HepG2 (cell line): ENCODE results near the gene RNF8. TPM values are rescaled to one million over a fixed set of nuclear protein-coding genes. Genes with fewer than 3 reads are reported as not detected.

Experiments
- BCL6 ChIP-seq: IDR thresholded peaks from 2 replicates; pipeline ENCODE4 v1.6.1; 2016; ENCODE audit warnings: missing genetic modification reagents, missing compliant biosample characterization
- CBFB ChIP-seq: sonication (generic); formaldehyde crosslinking; IDR thresholded peaks from 2 replicates; pipeline ENCODE4 v1.4.0; 2020; ENCODE audit warnings: missing genetic modification reagents
- CREB1 ChIP-seq, 2 experiments: fragments of 450-650 bp in 1 of 2; IDR thresholded peaks; 2 replicates each; pipeline ENCODE4 v1.6.1; 2016 to 2017; ENCODE audit warnings: control low read depth in 1 of 2, mild to moderate bottlenecking in 1 of 2, missing compliant biosample characterization in 1 of 2, missing genetic modification characterization in 1 of 2
- FOSL2 ChIP-seq: sonication (generic); formaldehyde crosslinking; IDR thresholded peaks from 2 replicates; pipeline ENCODE4 v1.4.0; 2020; ENCODE audit warnings: missing genetic modification reagents
- HMGA1 ChIP-seq: sonication (generic); formaldehyde crosslinking; conservative IDR thresholded peaks from 2 replicates; pipeline ENCODE4 v1.4.0; 2020; ENCODE audit warnings: missing genetic modification reagents
- LCORL ChIP-seq, 2 experiments: fragments of 450-650 bp in 1 of 2; sonication (generic) in 1 of 2; formaldehyde crosslinking in 1 of 2; IDR thresholded peaks; 2 replicates each; pipeline versions ENCODE4 v1.5.0 to v1.6.1; 2017 to 2020; ENCODE audit warnings: antibody characterized with exemption in 1 of 2, missing genetic modification reagents in 1 of 2
- MIER2 ChIP-seq: IDR thresholded peaks from 2 replicates; pipeline ENCODE4 v1.6.1; 2016; ENCODE audit warnings: missing biosample characterization, missing genetic modification reagents
- NFKB2 ChIP-seq: sonication (generic); formaldehyde crosslinking; IDR thresholded peaks from 2 replicates; pipeline ENCODE4 v1.4.0; 2020; ENCODE audit warnings: missing genetic modification reagents, borderline replicate concordance
- PITX1 ChIP-seq: sonication (generic); formaldehyde crosslinking; IDR thresholded peaks from 2 replicates; pipeline ENCODE4 v1.5.1; 2020; ENCODE audit warnings: mild to moderate bottlenecking, missing genetic modification reagents
- REPIN1 ChIP-seq: sonication (generic); formaldehyde crosslinking; IDR thresholded peaks from 2 replicates; pipeline ENCODE4 v1.8.0; 2022; ENCODE audit warnings: missing genetic modification reagents, low read depth, mild to moderate bottlenecking, borderline replicate concordance
- SRY ChIP-seq: sonication (generic); formaldehyde crosslinking; IDR thresholded peaks from 2 replicates; pipeline ENCODE4 v1.8.0; 2022; ENCODE audit warnings: mild to moderate bottlenecking, missing genetic modification reagents
- TBX3 ChIP-seq: fragments of 450-650 bp; IDR thresholded peaks from 2 replicates; pipeline ENCODE4 v1.6.1; 2017; ENCODE audit warnings: antibody characterized with exemption, mild to moderate bottlenecking, inconsistent platforms, borderline replicate concordance
- XRCC5 ChIP-seq: fragments of 200-400 bp; formaldehyde crosslinking; optimal IDR thresholded peaks from 2 replicates; pipeline ENCODE3; 2017; ENCODE audit warnings: mild to moderate bottlenecking, low read length
- ZNF343 ChIP-seq: sonication (generic); formaldehyde crosslinking; IDR thresholded peaks from 2 replicates; pipeline ENCODE4 v1.4.0; 2020; ENCODE audit warnings: mild to moderate bottlenecking, missing genetic modification reagents
- ZNF749 ChIP-seq: sonication (generic); formaldehyde crosslinking; IDR thresholded peaks from 2 replicates; pipeline ENCODE4 v1.8.0; 2022; ENCODE audit warnings: mild to moderate bottlenecking, missing genetic modification reagents, moderate library complexity, borderline replicate concordance
- polyA plus RNA-seq, 8 experiments: library from polyadenylated mRNA; depleted of rRNA in 3 of 8; stranded (reverse) in 7 of 8; unstranded in 1 of 8; fragments of >200 nt; fragmentation: Illumina TruSeq in 4 of 8; extraction: Trizol in 4 of 8; gene quantifications; 2 replicates each; pipeline versions ENCODE4 v1.2.1 to v1.2.3, GENCODE V29; 2011 to 2016; ENCODE audit warnings: low read depth in 4 of 8, missing spikeins in 1 of 8, mixed read lengths in 1 of 8; ENCODE audit not compliant: insufficient read depth in 1 of 8
- total RNA-seq, 5 experiments: library from RNA; depleted of rRNA; stranded (reverse); fragments of >200 nt; fragmentation: Illumina TruSeq; extraction: Trizol; gene quantifications; 2 replicates each; pipeline ENCODE4 v1.2.3, GENCODE V29; 2016; ENCODE audit warnings: low read depth in 1 of 5
- TF ChIP-seq, protein P1 (sequence below): sonication (generic); formaldehyde crosslinking; IDR thresholded peaks from 2 replicates; pipeline ENCODE4 v1.4.0; 2020; ENCODE audit warnings: missing genetic modification reagents, borderline replicate concordance
- TF ChIP-seq, protein P2 (sequence below): sonication (generic); formaldehyde crosslinking; IDR thresholded peaks from 2 replicates; pipeline ENCODE4 v1.4.0; 2020; ENCODE audit warnings: mild to moderate bottlenecking, low read depth, missing genetic modification reagents
- TF ChIP-seq, protein P3 (sequence below): sonication (generic); formaldehyde crosslinking; IDR thresholded peaks from 2 replicates; pipeline ENCODE4 v1.4.0; 2020; ENCODE audit warnings: missing genetic modification reagents
- TF ChIP-seq, protein P4 (sequence below): conservative IDR thresholded peaks from 2 replicates; pipeline ENCODE4 v1.6.1; 2018; ENCODE audit warnings: missing genetic modification reagents
- TF ChIP-seq, protein P5 (sequence below): sonication (generic); formaldehyde crosslinking; IDR thresholded peaks from 2 replicates; pipeline ENCODE4 v1.4.0; 2020; ENCODE audit warnings: missing genetic modification reagents, borderline replicate concordance

The RNF8 gene
- total and polyA plus RNA-seq, 2 of the 13 experiments (the other 11 are each of a cell fraction or from before 2014, with no cell fraction given): 21.8 to 47.6 TPM

DNA sequence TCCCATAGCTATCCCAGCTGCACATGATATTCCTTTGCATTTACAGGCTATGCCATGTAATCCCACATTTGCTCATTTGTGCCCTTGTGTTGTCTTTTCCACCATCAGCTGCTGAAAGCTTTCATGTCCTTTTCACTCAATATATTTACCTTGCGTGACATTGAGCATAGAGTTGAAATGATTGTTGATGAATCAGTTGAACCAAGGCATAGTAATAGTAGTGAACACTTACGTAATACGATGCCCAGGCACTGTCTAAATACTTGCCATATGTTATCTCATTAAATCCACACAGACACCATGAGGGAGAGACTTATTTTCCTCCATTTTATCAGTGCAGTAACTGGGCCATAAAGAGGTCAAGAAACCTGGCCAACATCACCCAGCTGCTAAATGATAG lies 13.1 kb downstream of the RNF8 start (continued):
- TF ChIP-seq, protein P1, sequence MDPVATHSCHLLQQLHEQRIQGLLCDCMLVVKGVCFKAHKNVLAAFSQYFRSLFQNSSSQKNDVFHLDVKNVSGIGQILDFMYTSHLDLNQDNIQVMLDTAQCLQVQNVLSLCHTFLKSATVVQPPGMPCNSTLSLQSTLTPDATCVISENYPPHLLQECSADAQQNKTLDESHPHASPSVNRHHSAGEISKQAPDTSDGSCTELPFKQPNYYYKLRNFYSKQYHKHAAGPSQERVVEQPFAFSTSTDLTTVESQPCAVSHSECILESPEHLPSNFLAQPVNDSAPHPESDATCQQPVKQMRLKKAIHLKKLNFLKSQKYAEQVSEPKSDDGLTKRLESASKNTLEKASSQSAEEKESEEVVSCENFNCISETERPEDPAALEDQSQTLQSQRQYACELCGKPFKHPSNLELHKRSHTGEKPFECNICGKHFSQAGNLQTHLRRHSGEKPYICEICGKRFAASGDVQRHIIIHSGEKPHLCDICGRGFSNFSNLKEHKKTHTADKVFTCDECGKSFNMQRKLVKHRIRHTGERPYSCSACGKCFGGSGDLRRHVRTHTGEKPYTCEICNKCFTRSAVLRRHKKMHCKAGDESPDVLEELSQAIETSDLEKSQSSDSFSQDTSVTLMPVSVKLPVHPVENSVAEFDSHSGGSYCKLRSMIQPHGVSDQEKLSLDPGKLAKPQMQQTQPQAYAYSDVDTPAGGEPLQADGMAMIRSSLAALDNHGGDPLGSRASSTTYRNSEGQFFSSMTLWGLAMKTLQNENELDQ (CRISPR knock-in tag): no peak
- TF ChIP-seq CREB1 (IDR thresholded peaks at IDR 0.05) (no peak), CREB1 (CRISPR knock-in tag; IDR thresholded peaks at IDR 0.05) (peak; percentile 30; the same call in 1 of the 2 replicates), PITX1 (no peak), CBFB (no peak), BCL6 (peak; percentile 61; the same call in 1 of the 2 replicates), XRCC5 (no peak), SRY (CRISPR knock-in tag) (no peak), LCORL (IDR thresholded peaks at IDR 0.05) (no peak), LCORL (CRISPR knock-in tag; IDR thresholded peaks at IDR 0.05) (no peak; the same call in 1 of the 2 replicates), NFKB2 (CRISPR knock-in tag) (no peak), TBX3 (no peak), ZNF749 (CRISPR knock-in tag) (no peak), MIER2 (CRISPR knock-in tag) (no peak), FOSL2 (peak; percentile 72; the same call in 1 of the 2 replicates), REPIN1 (CRISPR knock-in tag) (no peak), ZNF343 (CRISPR knock-in tag) (no peak), HMGA1 (CRISPR knock-in tag) (no peak)
- TF ChIP-seq, protein P2, sequence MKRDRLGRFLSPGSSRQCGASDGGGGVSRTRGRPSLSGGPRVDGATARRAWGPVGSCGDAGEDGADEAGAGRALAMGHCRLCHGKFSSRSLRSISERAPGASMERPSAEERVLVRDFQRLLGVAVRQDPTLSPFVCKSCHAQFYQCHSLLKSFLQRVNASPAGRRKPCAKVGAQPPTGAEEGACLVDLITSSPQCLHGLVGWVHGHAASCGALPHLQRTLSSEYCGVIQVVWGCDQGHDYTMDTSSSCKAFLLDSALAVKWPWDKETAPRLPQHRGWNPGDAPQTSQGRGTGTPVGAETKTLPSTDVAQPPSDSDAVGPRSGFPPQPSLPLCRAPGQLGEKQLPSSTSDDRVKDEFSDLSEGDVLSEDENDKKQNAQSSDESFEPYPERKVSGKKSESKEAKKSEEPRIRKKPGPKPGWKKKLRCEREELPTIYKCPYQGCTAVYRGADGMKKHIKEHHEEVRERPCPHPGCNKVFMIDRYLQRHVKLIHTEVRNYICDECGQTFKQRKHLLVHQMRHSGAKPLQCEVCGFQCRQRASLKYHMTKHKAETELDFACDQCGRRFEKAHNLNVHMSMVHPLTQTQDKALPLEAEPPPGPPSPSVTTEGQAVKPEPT (CRISPR knock-in tag): no peak
- TF ChIP-seq, protein P3, sequence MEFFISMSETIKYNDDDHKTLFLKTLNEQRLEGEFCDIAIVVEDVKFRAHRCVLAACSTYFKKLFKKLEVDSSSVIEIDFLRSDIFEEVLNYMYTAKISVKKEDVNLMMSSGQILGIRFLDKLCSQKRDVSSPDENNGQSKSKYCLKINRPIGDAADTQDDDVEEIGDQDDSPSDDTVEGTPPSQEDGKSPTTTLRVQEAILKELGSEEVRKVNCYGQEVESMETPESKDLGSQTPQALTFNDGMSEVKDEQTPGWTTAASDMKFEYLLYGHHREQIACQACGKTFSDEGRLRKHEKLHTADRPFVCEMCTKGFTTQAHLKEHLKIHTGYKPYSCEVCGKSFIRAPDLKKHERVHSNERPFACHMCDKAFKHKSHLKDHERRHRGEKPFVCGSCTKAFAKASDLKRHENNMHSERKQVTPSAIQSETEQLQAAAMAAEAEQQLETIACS (CRISPR knock-in tag): no peak
- TF ChIP-seq, protein P4, sequence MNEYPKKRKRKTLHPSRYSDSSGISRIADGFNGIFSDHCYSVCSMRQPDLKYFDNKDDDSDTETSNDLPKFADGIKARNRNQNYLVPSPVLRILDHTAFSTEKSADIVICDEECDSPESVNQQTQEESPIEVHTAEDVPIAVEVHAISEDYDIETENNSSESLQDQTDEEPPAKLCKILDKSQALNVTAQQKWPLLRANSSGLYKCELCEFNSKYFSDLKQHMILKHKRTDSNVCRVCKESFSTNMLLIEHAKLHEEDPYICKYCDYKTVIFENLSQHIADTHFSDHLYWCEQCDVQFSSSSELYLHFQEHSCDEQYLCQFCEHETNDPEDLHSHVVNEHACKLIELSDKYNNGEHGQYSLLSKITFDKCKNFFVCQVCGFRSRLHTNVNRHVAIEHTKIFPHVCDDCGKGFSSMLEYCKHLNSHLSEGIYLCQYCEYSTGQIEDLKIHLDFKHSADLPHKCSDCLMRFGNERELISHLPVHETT: no peak
- TF ChIP-seq, protein P5, sequence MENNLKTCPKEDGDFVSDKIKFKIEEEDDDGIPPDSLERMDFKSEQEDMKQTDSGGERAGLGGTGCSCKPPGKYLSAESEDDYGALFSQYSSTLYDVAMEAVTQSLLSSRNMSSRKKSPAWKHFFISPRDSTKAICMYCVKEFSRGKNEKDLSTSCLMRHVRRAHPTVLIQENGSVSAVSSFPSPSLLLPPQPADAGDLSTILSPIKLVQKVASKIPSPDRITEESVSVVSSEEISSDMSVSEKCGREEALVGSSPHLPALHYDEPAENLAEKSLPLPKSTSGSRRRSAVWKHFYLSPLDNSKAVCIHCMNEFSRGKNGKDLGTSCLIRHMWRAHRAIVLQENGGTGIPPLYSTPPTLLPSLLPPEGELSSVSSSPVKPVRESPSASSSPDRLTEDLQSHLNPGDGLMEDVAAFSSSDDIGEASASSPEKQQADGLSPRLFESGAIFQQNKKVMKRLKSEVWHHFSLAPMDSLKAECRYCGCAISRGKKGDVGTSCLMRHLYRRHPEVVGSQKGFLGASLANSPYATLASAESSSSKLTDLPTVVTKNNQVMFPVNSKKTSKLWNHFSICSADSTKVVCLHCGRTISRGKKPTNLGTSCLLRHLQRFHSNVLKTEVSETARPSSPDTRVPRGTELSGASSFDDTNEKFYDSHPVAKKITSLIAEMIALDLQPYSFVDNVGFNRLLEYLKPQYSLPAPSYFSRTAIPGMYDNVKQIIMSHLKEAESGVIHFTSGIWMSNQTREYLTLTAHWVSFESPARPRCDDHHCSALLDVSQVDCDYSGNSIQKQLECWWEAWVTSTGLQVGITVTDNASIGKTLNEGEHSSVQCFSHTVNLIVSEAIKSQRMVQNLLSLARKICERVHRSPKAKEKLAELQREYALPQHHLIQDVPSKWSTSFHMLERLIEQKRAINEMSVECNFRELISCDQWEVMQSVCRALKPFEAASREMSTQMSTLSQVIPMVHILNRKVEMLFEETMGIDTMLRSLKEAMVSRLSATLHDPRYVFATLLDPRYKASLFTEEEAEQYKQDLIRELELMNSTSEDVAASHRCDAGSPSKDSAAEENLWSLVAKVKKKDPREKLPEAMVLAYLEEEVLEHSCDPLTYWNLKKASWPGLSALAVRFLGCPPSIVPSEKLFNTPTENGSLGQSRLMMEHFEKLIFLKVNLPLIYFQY (CRISPR knock-in tag): no peak
